IMR-90 (cell line): Measurements from ENCODE around the gene MSH3. TPM values are rescaled to one million over a fixed set of nuclear protein-coding genes. Genes with fewer than 3 reads are reported as not detected.

Experiments used
- ATAC-seq: fragments of 200-7000 bp; cut with Tn5 transposase; 2 replicates; pipeline ENCODE4 v1.9.1; 2020; ENCODE audit warnings: low read depth, mild to moderate bottlenecking, moderate library complexity
- BruUV-seq: library from RNA; stranded (reverse); fragments of 400-500 nt; replicated peaks from 2 replicates; lab custom pipeline; 2021; lab: Mats Ljungman, UMichigan
- CTCF ChIA-PET: fragments of 300-600 bp; formaldehyde crosslinking; extraction: SDS; loops from one replicate; lab custom pipeline; 2021; ENCODE audit warnings: antibody characterized with exemption; lab: Yijun Ruan, JAX
- POLR2A ChIA-PET: fragments of 300-600 bp; sonication (Branson Sonifier 250); formaldehyde crosslinking; loops from one replicate; lab custom pipeline; 2022; ENCODE audit warnings: antibody characterized with exemption; ENCODE audit not compliant: unreplicated experiment; lab: Charles Lee
- DNase-seq: peaks from one replicate; pipeline ENCODE4 v3.0.0; 2013
- H2AFZ ChIP-seq: replicated peaks from 2 replicates; pipeline ENCODE3; 2013; ENCODE audit warnings: low read length, mild to moderate bottlenecking; ENCODE audit not compliant: poor library complexity
- H2AK5ac ChIP-seq: 2 replicates; pipeline ENCODE4 v1.6.1; 2013; ENCODE audit warnings: low read depth, low read length, inconsistent platforms
- H2AK9ac ChIP-seq: replicated peaks from 2 replicates; pipeline ENCODE3; 2013; ENCODE audit warnings: mild to moderate bottlenecking, low read depth, low read length, moderate library complexity; ENCODE audit not compliant: poor library complexity
- H2BK120ac ChIP-seq: 2 replicates; pipeline ENCODE4 v1.6.1; 2013; ENCODE audit warnings: low read depth, low read length, inconsistent platforms
- H2BK15ac ChIP-seq: 3 replicates; pipeline ENCODE4 v1.6.1; 2013; ENCODE audit warnings: low read depth, low read length, inconsistent platforms
- H2BK20ac ChIP-seq: 2 replicates; pipeline ENCODE4 v1.6.1; 2013; ENCODE audit warnings: low read depth, mild to moderate bottlenecking, inconsistent platforms, low read length, moderate library complexity
- H2BK5ac ChIP-seq: 2 replicates; pipeline ENCODE4 v1.6.1; 2013; ENCODE audit warnings: mild to moderate bottlenecking, low read depth, low read length, inconsistent platforms; ENCODE audit not compliant: poor library complexity, severe bottlenecking
- H3K14ac ChIP-seq: replicated peaks from 2 replicates; pipeline ENCODE4 v1.6.1; 2013; ENCODE audit warnings: low read depth, low read length, inconsistent platforms
- H3K18ac ChIP-seq: 2 replicates; pipeline ENCODE4 v1.6.1; 2013; ENCODE audit warnings: low read depth, low read length, control low read depth
- H3K23ac ChIP-seq: 2 replicates; pipeline ENCODE4 v1.6.1; 2013; ENCODE audit warnings: low read depth, low read length, inconsistent platforms
- H3K27ac ChIP-seq: 2 replicates; pipeline ENCODE4 v1.5.1; 2013; ENCODE audit warnings: mild to moderate bottlenecking, control low read depth, low read length; ENCODE audit not compliant: insufficient read depth
- H3K27me3 ChIP-seq: 2 replicates; pipeline ENCODE4 v1.6.1; 2013; ENCODE audit warnings: low read length; ENCODE audit not compliant: control insufficient read depth, insufficient read depth
- H3K36me3 ChIP-seq: 2 replicates; pipeline ENCODE4 v1.6.1; 2013; ENCODE audit warnings: low read length, mixed read lengths; ENCODE audit not compliant: control insufficient read depth, insufficient read depth
- H3K4ac ChIP-seq: 2 replicates; pipeline ENCODE4 v1.6.1; 2013; ENCODE audit warnings: low read depth, low read length, inconsistent platforms
- H3K4me1 ChIP-seq: 2 replicates; pipeline ENCODE4 v1.6.1; 2013; ENCODE audit warnings: low read length, mixed read lengths; ENCODE audit not compliant: control insufficient read depth, insufficient read depth
- H3K4me2 ChIP-seq: 2 replicates; pipeline ENCODE4 v1.6.1; 2013; ENCODE audit warnings: low read depth, mild to moderate bottlenecking, control low read depth, low read length, moderate library complexity
- H3K4me3 ChIP-seq: 2 replicates; pipeline ENCODE4 v1.5.1; 2013; ENCODE audit warnings: low read depth, mild to moderate bottlenecking, control low read depth, low read length, moderate library complexity; ENCODE audit not compliant: insufficient read depth
- H3K56ac ChIP-seq: 2 replicates; pipeline ENCODE4 v1.6.1; 2013; ENCODE audit warnings: low read length, inconsistent platforms; ENCODE audit not compliant: insufficient read depth; ENCODE audit errors: extremely low read depth
- H3K79me1 ChIP-seq, 2 experiments: 2 replicates each; pipeline ENCODE4 v1.6.1; 2013; ENCODE audit warnings: low read length in 2 of 2, inconsistent platforms in 1 of 2, low read depth in 1 of 2
- H3K9ac ChIP-seq: 2 replicates; pipeline ENCODE4 v1.6.1; 2013; ENCODE audit warnings: low read depth, low read length, control low read depth
- H3K9me1 ChIP-seq: 2 replicates; pipeline ENCODE4 v1.6.1; 2013; ENCODE audit warnings: low read length, inconsistent platforms; ENCODE audit not compliant: insufficient read depth
- H3K9me3 ChIP-seq: 2 replicates; pipeline ENCODE4 v1.6.1; 2013; ENCODE audit warnings: low read length; ENCODE audit not compliant: control insufficient read depth, insufficient read depth
- H4K20me1 ChIP-seq: 2 replicates; pipeline ENCODE4 v1.6.1; 2013; ENCODE audit warnings: low read length, inconsistent platforms; ENCODE audit not compliant: insufficient read depth
- H4K5ac ChIP-seq: 2 replicates; pipeline ENCODE4 v1.6.1; 2013; ENCODE audit warnings: mild to moderate bottlenecking, low read depth, low read length, control low read depth
- H4K8ac ChIP-seq, 2 experiments: 2 replicates each; pipeline ENCODE4 v1.6.1; 2013; ENCODE audit warnings: low read depth in 2 of 2, low read length in 2 of 2, control low read depth in 1 of 2, inconsistent platforms in 1 of 2
- H4K91ac ChIP-seq: 2 replicates; pipeline ENCODE4 v1.6.1; 2013; ENCODE audit warnings: low read depth, low read length, inconsistent platforms; ENCODE audit not compliant: insufficient read depth
- CEBPB ChIP-seq: IDR thresholded peaks from 2 replicates; pipeline ENCODE4 v1.6.1; 2012; ENCODE audit warnings: low read depth, low read length, improper control_type of control experiment
- ELK1 ChIP-seq: fragments of 150-350 bp; IDR thresholded peaks from 2 replicates; pipeline ENCODE4 v1.6.1; 2016; ENCODE audit warnings: low read depth, mild to moderate bottlenecking, low read length, moderate library complexity, borderline replicate concordance
- FOS ChIP-seq: fragments of 150-350 bp; IDR thresholded peaks from 2 replicates; pipeline ENCODE4 v1.6.1; 2016; ENCODE audit warnings: low read depth, low read length
- MAFK ChIP-seq: IDR thresholded peaks from 2 replicates; pipeline ENCODE4 v1.6.1; 2012; ENCODE audit warnings: low read depth, low read length, improper control_type of control experiment
- RCOR1 ChIP-seq: IDR thresholded peaks from 2 replicates; pipeline ENCODE4 v1.6.1; 2012; ENCODE audit warnings: mild to moderate bottlenecking, low read length, improper control_type of control experiment; ENCODE audit not compliant: insufficient replicate concordance
- RFX5 ChIP-seq: IDR thresholded peaks from 2 replicates; pipeline ENCODE4 v1.8.0; 2012; ENCODE audit warnings: low read depth, mild to moderate bottlenecking, low read length, moderate library complexity
- SMC3 ChIP-seq: fragments of 150-350 bp; IDR thresholded peaks from 2 replicates; pipeline ENCODE4 v1.6.1; 2016; ENCODE audit warnings: low read depth, mild to moderate bottlenecking, antibody characterized with exemption, low read length, moderate library complexity
- USF2 ChIP-seq: fragments of 150-350 bp; IDR thresholded peaks from 2 replicates; pipeline ENCODE4 v1.6.1; 2017; ENCODE audit warnings: mild to moderate bottlenecking, antibody characterized with exemption, low read length, low read depth
- WGBS, 2 experiments: methylation state at CpG; one replicate each; pipeline versions ENCODE4 v1.1.5 to v1.1.7; 2013; ENCODE audit warnings: missing lambda C conversion rate in 2 of 2; ENCODE audit not compliant: insufficient read length in 1 of 2; ENCODE audit errors: extremely low coverage in 2 of 2; 5-methylcytosine and 5-hydroxymethylcytosine counted together
- dilution Hi-C: fragments of 300-500 bp; cut with HindIII; formaldehyde crosslinking; loops from one replicate; pipeline ENCODE4 v1.14.3; 2018; ENCODE audit warnings: low sequenced_read_pairs; ENCODE audit not compliant: unreplicated experiment
- in situ Hi-C: fragments of 300-500 bp; cut with MboI; formaldehyde crosslinking; loops from 3 replicates; pipeline ENCODE4 v1.14.3; 2019; ENCODE audit warnings: low sequenced_read_pairs, inconsistent platforms, mixed read lengths
- intact Hi-C: fragments of 100-400 bp; cut with micrococcal nuclease; formaldehyde crosslinking; loops from 2 replicates; pipeline ENCODE4 v1.10.0; 2022
- polyA plus RNA-seq, 3 experiments: library from polyadenylated mRNA; depleted of rRNA; stranded (reverse); fragments of >200 nt; gene quantifications; 2 replicates each; pipeline ENCODE4 v1.2.3, GENCODE V29; 2012; ENCODE audit warnings: low replicate concordance in 1 of 3
- total RNA-seq: library from RNA; depleted of rRNA; stranded (reverse); fragments of >200 nt; gene quantifications from 2 replicates; pipeline ENCODE4 v1.2.3, GENCODE V29; 2012

Gene MSH3
- total and polyA plus RNA-seq, 2 of the 4 experiments (the other 2 are of a cell fraction), result 4.6 to 13.3 TPM

- no peak overlapping the region for H3K27ac ChIP-seq
- H3K4me2 ChIP-seq, result no peak overlapping the region
- ATAC-seq (no peak), DNase-seq (no peak)
- no peak overlapping the region for H4K8ac ChIP-seq
- in situ Hi-C loops (no loop called here), intact Hi-C loops (no loop called here), dilution Hi-C loops (no loop called here)
- no peak overlapping the region for H3K18ac ChIP-seq
- H3K56ac ChIP-seq, result no peak overlapping the region
- no peak overlapping the region for H2BK15ac ChIP-seq
- no peaks in the 10 kb centered on the region for H3K9me3 ChIP-seq
- H3K4me1 ChIP-seq, result peaks cover 3% of the 10 kb centered on the region; the same call in 1 of the 2 replicates
- no TSS peak for BruUV-seq
- no peak overlapping the region for H2BK5ac ChIP-seq
- CTCF ChIA-PET, result no interaction called here
- WGBS, 2 experiments, result no CpG with 5 or more reads among the region's 2 CpGs
- H3K9me1 ChIP-seq, result peaks cover 7% of the 10 kb centered on the region; the same call in 1 of the 2 replicates
- H2BK20ac ChIP-seq, result no peak overlapping the region
- no peaks in the 10 kb centered on the region for H4K20me1 ChIP-seq
- H2BK120ac ChIP-seq, result no peak overlapping the region
- TF ChIP-seq USF2 (no peak), SMC3 (no peak), ELK1 (no peak), RCOR1 (no peak), RFX5 (no peak), CEBPB (no peak), MAFK (no peak), FOS (no peak)
- no peak overlapping the region for H2AK9ac ChIP-seq
- peaks cover 4% of the 10 kb centered on the region; the same call in 1 of the 2 replicates for H3K36me3 ChIP-seq
- H3K9ac ChIP-seq, result no peak overlapping the region
- no peaks in the 10 kb centered on the region for H3K27me3 ChIP-seq
- H4K91ac ChIP-seq, result no peak overlapping the region
- no peak overlapping the region for H3K4me3 ChIP-seq
- H4K5ac ChIP-seq, result no peak overlapping the region
- no peak overlapping the region for H3K4ac ChIP-seq
- H3K79me1 ChIP-seq, result 0 out of 4 replicates have a peak, but pooled peaks cover 0 to 2% of the 10 kb centered on the region in 2 experiments
- POLR2A ChIA-PET, result no interaction called here
- H3K14ac ChIP-seq, result no peak overlapping the region
- H2AK5ac ChIP-seq, result no peak overlapping the region
- no peak overlapping the region for H3K23ac ChIP-seq
- no peak overlapping the region for H2AFZ ChIP-seq
These were observed 85.4 kb downstream of the MSH3 start for GRCh38 chr5:80739898-80740297.
